Panc1 (cell line): ENCODE measurements around the gene ATXN1. TPM values are rescaled to one million over a fixed set of nuclear protein-coding genes. Genes with fewer than 3 reads are reported as not detected.
"Not testable (repeated sequence)": the region's sequence is repeated elsewhere in the genome, so short reads cannot be mapped to it uniquely, and the experiment has no call there.

ENCODE experiments used
- ATAC-seq: fragments of 200-7000 bp; cut with Tn5 transposase; 2 replicates; pipeline ENCODE4 v1.9.1; 2020; ENCODE audit warnings: mild to moderate bottlenecking, moderate library complexity
- BruUV-seq: library from RNA; stranded (reverse); fragments of 400-500 nt; replicated peaks from 2 replicates; lab custom pipeline; 2021; lab: Mats Ljungman, UMichigan
- CTCF ChIA-PET: fragments of 300-600 bp; sonication (Branson Sonifier 250); formaldehyde crosslinking; loops from one replicate; lab custom pipeline; 2022; ENCODE audit warnings: antibody characterized with exemption; lab: Charles Lee
- POLR2A ChIA-PET: fragments of 300-600 bp; sonication (Branson Sonifier 250); formaldehyde crosslinking; loops from one replicate; lab custom pipeline; 2022; ENCODE audit warnings: antibody characterized with exemption; lab: Charles Lee
- DNase-seq: peaks from one replicate; pipeline ENCODE4 v3.0.0-alpha.2; 2010; ENCODE audit warnings: low read depth, low spot score
- H3K27ac ChIP-seq: 2 replicates; pipeline ENCODE4 v1.5.1; 2011; ENCODE audit warnings: mild to moderate bottlenecking, low read length, inconsistent platforms
- H3K27me3 ChIP-seq: fragments of 200-500 bp; sonication (Bioruptor generic); 2 replicates; pipeline ENCODE4 v1.6.0; 2014; ENCODE audit warnings: low read length, inconsistent platforms; ENCODE audit not compliant: control insufficient read depth, insufficient read depth
- H3K36me3 ChIP-seq: fragments of 200-500 bp; sonication (Bioruptor generic); 2 replicates; pipeline ENCODE4 v1.5.1; 2014; ENCODE audit warnings: inconsistent platforms, mild to moderate bottlenecking, low read length, moderate library complexity; ENCODE audit not compliant: control insufficient read depth, insufficient read depth
- H3K4me1 ChIP-seq: 2 replicates; pipeline ENCODE4 v1.5.1; 2011; ENCODE audit warnings: inconsistent platforms, mild to moderate bottlenecking, low read length, moderate library complexity; ENCODE audit not compliant: control insufficient read depth, insufficient read depth
- H3K4me3 ChIP-seq, 2 experiments: 2 replicates each; pipeline ENCODE4 v1.5.1; 2011 to 2012; ENCODE audit warnings: low read depth in 2 of 2, low read length in 2 of 2, mild to moderate bottlenecking in 2 of 2, inconsistent platforms in 1 of 2, moderate library complexity in 1 of 2
- H3K9me3 ChIP-seq: fragments of 200-500 bp; sonication (Bioruptor generic); 2 replicates; pipeline ENCODE4 v1.5.1; 2014; ENCODE audit warnings: low read depth, mild to moderate bottlenecking, inconsistent platforms, low read length, moderate library complexity; ENCODE audit not compliant: control insufficient read depth, insufficient read depth
- CTCF ChIP-seq: fragments of 450-650 bp; IDR thresholded peaks from 2 replicates; pipeline ENCODE4 v1.5.1; 2017; ENCODE audit warnings: mild to moderate bottlenecking
- POLR2AphosphoS5 ChIP-seq: IDR thresholded peaks from 2 replicates; pipeline ENCODE4 v1.6.1; 2012; ENCODE audit warnings: mild to moderate bottlenecking, low read depth, low read length, moderate library complexity
- REST ChIP-seq, 2 experiments: IDR thresholded peaks; 2 replicates each; pipeline ENCODE4 v1.6.1; 2011 to 2012; ENCODE audit warnings: low read depth in 2 of 2, control low read depth in 1 of 2, low read length in 1 of 2, mild to moderate bottlenecking in 1 of 2, moderate library complexity in 1 of 2; ENCODE audit not compliant: insufficient read depth in 1 of 2
- SIN3A ChIP-seq: IDR thresholded peaks from 2 replicates; pipeline ENCODE4 v1.6.1; 2012; ENCODE audit warnings: low read depth, mild to moderate bottlenecking, low read length, moderate library complexity, borderline replicate concordance; ENCODE audit not compliant: insufficient read depth
- TCF7L2 ChIP-seq: IDR thresholded peaks from 2 replicates; pipeline ENCODE4 v1.6.1; 2011; ENCODE audit warnings: mild to moderate bottlenecking, low read depth, low read length, inconsistent platforms
- in situ Hi-C: cut with HindIII; loops from 2 replicates; pipeline ENCODE4 v1.10.0; 2016; ENCODE audit warnings: low sequenced_read_pairs, low pct_unique_long_range_greater_than_20kb
- intact Hi-C: fragments of 100-400 bp; cut with micrococcal nuclease; formaldehyde crosslinking; loops from one replicate; pipeline ENCODE4 v1.10.0; 2022; ENCODE audit not compliant: unreplicated experiment
- total RNA-seq: library from RNA; stranded (reverse); gene quantifications from one replicate; pipeline ENCODE4 v1.2.1, GENCODE V29; 2021; ENCODE audit not compliant: unreplicated experiment

Gene ATXN1
- total RNA-seq, 1 experiment from 2014 or later, result 67.1 TPM

DNA sequence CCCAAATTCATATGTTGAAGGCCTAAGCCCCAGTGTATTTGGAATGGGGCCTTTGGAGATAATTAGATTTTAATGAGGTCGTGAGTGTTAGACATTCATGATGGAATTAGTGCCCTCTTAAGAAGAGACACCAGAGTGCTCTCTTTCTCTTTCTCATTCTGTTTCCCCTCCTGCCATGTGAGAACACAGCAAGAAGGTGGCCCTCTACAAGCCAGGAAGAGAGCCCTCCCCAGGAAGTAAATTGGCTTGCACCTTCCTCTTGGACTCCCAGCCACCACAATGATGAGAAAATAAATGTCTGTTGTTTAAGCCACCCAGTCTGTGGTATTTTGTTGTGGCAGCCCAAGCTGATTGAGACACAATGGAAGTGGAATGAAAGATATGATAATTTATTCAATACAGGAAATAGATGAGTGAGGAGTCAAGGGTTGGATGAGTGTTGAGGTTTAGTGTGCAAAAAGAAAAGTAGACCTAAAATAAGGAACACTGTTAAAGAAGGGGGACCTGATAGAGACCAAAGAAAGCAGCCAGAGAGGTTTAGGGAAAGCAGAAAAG lies 25.9 kb upstream of the ATXN1 start:
- H3K4me1 ChIP-seq, result no peaks in the 10 kb centered on the region
- no peaks in the 10 kb centered on the region for H3K27me3 ChIP-seq
- POLR2A ChIA-PET, result no interaction called here
- H3K9me3 ChIP-seq, result no peaks in the 10 kb centered on the region
- H3K4me3 ChIP-seq, result no peak overlapping the region
- H3K27ac ChIP-seq, result no peak overlapping the region
- intact Hi-C loops (no loop called here), in situ Hi-C loops (no loop called here)
- BruUV-seq, result no TSS peak
- CTCF ChIA-PET, result no interaction called here
- TF ChIP-seq SIN3A, result no peak
- no peak for TF ChIP-seq REST (IDR thresholded peaks at IDR 0.05; ENCODE audit: insufficient read depth in 1 of 2, low read depth in 2 of 2, low read length in 1 of 2)
- no peak for TF ChIP-seq CTCF
- TF ChIP-seq TCF7L2, result no peak
- no peak for TF ChIP-seq POLR2AphosphoS5
- DNase-seq (no peak), ATAC-seq (no peak)
- no peaks in the 10 kb centered on the region for H3K36me3 ChIP-seq

GRCh38 chr6:16785496-16785895 lies 24.2 kb upstream of the ATXN1 start:
- ChIA-PET CTCF (no interaction called here), POLR2A (no interaction called here)
- Histone ChIP-seq H3K9me3 (no peaks in the 10 kb centered on the region), H3K27ac (no peak overlapping the region), H3K4me3 (no peak overlapping the region), H3K36me3 (no peaks in the 10 kb centered on the region), H3K4me1 (no peaks in the 10 kb centered on the region), H3K27me3 (no peaks in the 10 kb centered on the region)
- no peak for ATAC-seq
- no TSS peak for BruUV-seq
- DNase-seq, result no peak
- intact Hi-C loops, result no loop called here
- in situ Hi-C loops, result no loop called here
- no peak for TF ChIP-seq TCF7L2
- TF ChIP-seq SIN3A, result no peak
- TF ChIP-seq POLR2AphosphoS5, result no peak
- TF ChIP-seq CTCF, result no peak
- TF ChIP-seq REST (IDR thresholded peaks at IDR 0.05; ENCODE audit: insufficient read depth in 1 of 2, low read depth in 2 of 2, low read length in 1 of 2), result no peak

DNA sequence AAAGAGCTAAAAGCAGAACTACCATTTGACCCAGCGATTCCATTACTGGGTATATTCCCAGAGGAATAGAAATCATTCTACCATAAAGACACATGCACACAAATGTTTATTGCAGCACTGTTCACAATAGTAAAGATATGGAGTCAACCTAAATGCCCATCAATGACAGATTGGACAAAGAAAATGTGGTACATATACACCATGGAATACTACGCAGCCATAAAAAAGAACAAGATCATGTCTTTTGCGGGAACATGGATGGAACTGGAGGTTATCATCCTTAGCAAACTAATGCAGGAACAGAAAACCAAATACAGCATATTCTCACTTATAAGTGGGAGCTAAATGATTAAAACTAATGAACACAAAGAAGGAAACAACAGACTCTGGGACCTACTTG lies 23.7 kb upstream of the ATXN1 start:
- CTCF ChIA-PET, H3K4me1 ChIP-seq, BruUV-seq, POLR2A ChIA-PET, H3K27me3 ChIP-seq, H3K9me3 ChIP-seq, H3K27ac ChIP-seq, in situ Hi-C loops, intact Hi-C loops, H3K4me3 ChIP-seq, DNase-seq, H3K36me3 ChIP-seq, ATAC-seq: not testable (repeated sequence)
